ENCODE data around the gene HSF4. TPM values are rescaled to one million over a fixed set of nuclear protein-coding genes. Genes with fewer than 3 reads are reported as not detected.

The HSF4 gene
- total RNA-seq, 1 donor from 2014 or later: 70.5 TPM

GRCh38 chr16:67169642-67170167 is 5.2 kb downstream of the HSF4 start:
- no peak for DNase-seq
- Histone ChIP-seq H3K4me1 (peaks cover 60% of the 10 kb centered on the region), H3K27ac (replicated peaks) (peak overlapping the region; percentile 96), H3K36me3 (peaks cover under 1% of the 10 kb centered on the region), H3K27me3 (ENCODE audit: low read depth) (peaks cover 18% of the 10 kb centered on the region), H3K4me3 (peak overlapping the region; percentile 70), H3K9me3 (replicated peaks) (no peaks in the 10 kb centered on the region)
- intact Hi-C loops (cut with micrococcal nuclease): no loop called here
- TF ChIP-seq CTCF (IDR thresholded peaks at IDR 0.05; ENCODE audit: borderline replicate concordance): peak; percentile 65

GRCh38 chr16:67170168-67170948 is 5.8 kb downstream of the HSF4 start, which contains the start of gene NOL3:
TSS of gene NOL3 (plus strand) at chr16:67170538.
- H3K27ac ChIP-seq (replicated peaks): peak within 1 kb of the TSS; percentile 96
- no peaks in the 10 kb centered on the region for H3K9me3 ChIP-seq (replicated peaks)
- H3K4me1 ChIP-seq: peaks cover 60% of the 10 kb centered on the region
- DNase-seq: peak; percentile 90
- TF ChIP-seq CTCF (IDR thresholded peaks at IDR 0.05; ENCODE audit: borderline replicate concordance): no peak
- intact Hi-C loops (cut with micrococcal nuclease): no loop called here
- peaks cover 11% of the 10 kb centered on the region for H3K27me3 ChIP-seq (ENCODE audit: low read depth)
- peaks cover 7% of the 10 kb centered on the region for H3K36me3 ChIP-seq
- H3K4me3 ChIP-seq: peak within 1 kb of the TSS; percentile 70

GRCh38 chr16:67170949-67171649 is 6.6 kb downstream of the HSF4 start:
- DNase-seq: no peak
- intact Hi-C loops (cut with micrococcal nuclease): no loop called here

GRCh38 chr16:67173323-67173722 is 8.8 kb downstream of the HSF4 start:
- Histone ChIP-seq H3K27ac (replicated peaks) (peak overlapping the region; percentile 96), H3K27me3 (ENCODE audit: low read depth) (no peaks in the 10 kb centered on the region), H3K9me3 (replicated peaks) (no peaks in the 10 kb centered on the region), H3K4me1 (peaks cover 69% of the 10 kb centered on the region), H3K4me3 (peak overlapping the region; percentile 68), H3K36me3 (peaks cover 16% of the 10 kb centered on the region)
- intact Hi-C loops (cut with micrococcal nuclease): no loop called here
- DNase-seq: no peak
- TF ChIP-seq CTCF (IDR thresholded peaks at IDR 0.05; ENCODE audit: borderline replicate concordance): no peak

More at GRCh38 chr16:67170949-67171649, 6.6 kb downstream of the HSF4 start:
- Histone ChIP-seq H3K4me1 (peaks cover 59% of the 10 kb centered on the region), H3K27me3 (ENCODE audit: low read depth) (peaks cover 4% of the 10 kb centered on the region), H3K27ac (replicated peaks) (peak overlapping the region; percentile 96), H3K4me3 (peak overlapping the region; percentile 70), H3K9me3 (replicated peaks) (no peaks in the 10 kb centered on the region), H3K36me3 (peaks cover 11% of the 10 kb centered on the region)
- TF ChIP-seq CTCF (IDR thresholded peaks at IDR 0.05; ENCODE audit: borderline replicate concordance): no peak

GRCh38 chr16:67173808-67174705 is 9.5 kb downstream of the HSF4 start:
- peak; percentile 38 for TF ChIP-seq CTCF (IDR thresholded peaks at IDR 0.05; ENCODE audit: borderline replicate concordance)
- Histone ChIP-seq H3K4me3 (peak overlapping the region; percentile 68), H3K36me3 (peaks cover 16% of the 10 kb centered on the region), H3K9me3 (replicated peaks) (no peaks in the 10 kb centered on the region), H3K4me1 (peaks cover 71% of the 10 kb centered on the region), H3K27me3 (ENCODE audit: low read depth) (no peaks in the 10 kb centered on the region), H3K27ac (replicated peaks) (peak overlapping the region; percentile 96)
- intact Hi-C loops (cut with micrococcal nuclease): no loop called here
- peak; percentile 88 for DNase-seq

Data from left ventricle myocardium inferior (tissue), 1 donor.